CD4-positive, alpha-beta T cell (primary cell): Measurements from ENCODE around the gene COMMD7. TPM values are rescaled to one million over a fixed set of nuclear protein-coding genes. Genes with fewer than 3 reads are reported as not detected.
A peak's percentile ranks its signal among the peaks of the same experiment; 100 is the strongest.

ENCODE experiments used
- ATAC-seq: fragments of 200-7000 bp; cut with Tn5 transposase; one replicate; pipeline ENCODE4 v1.10.0; 2022; ENCODE audit warnings: mild to moderate bottlenecking; ENCODE audit not compliant: poor library complexity
- CTCF ChIA-PET: fragments of 350-600 bp; sonication (Branson Sonifier 250); formaldehyde crosslinking; loops from one replicate; lab custom pipeline; 2021; ENCODE audit warnings: antibody characterized with exemption, inconsistent platforms; lab: Charles Lee
- POLR2A ChIA-PET: fragments of 350-600 bp; sonication (Branson Sonifier 250); formaldehyde crosslinking; loops from one replicate; lab custom pipeline; 2021; ENCODE audit warnings: antibody characterized with exemption, inconsistent platforms; lab: Charles Lee
- DNase-seq, 14 experiments: peaks; one replicate each; pipeline ENCODE4 v3.0.0-alpha.2; 2013 to 2020; ENCODE audit warnings: mixed read lengths in 2 of 14
- H3K27ac ChIP-seq, 2 donors: one replicate each; pipeline versions ENCODE4 v1.5.1 to v1.7.0; 2013; ENCODE audit warnings: low read length in 2 of 2, low read depth in 1 of 2, mild to moderate bottlenecking in 1 of 2
- H3K27me3 ChIP-seq, 2 experiments: 1 replicate in 1 of 2; 2 replicates in 1 of 2; pipeline versions ENCODE4 v1.6.1 to v1.7.0; 2013; ENCODE audit warnings: low read length in 2 of 2, control low read depth in 1 of 2, mild to moderate bottlenecking in 1 of 2, moderate library complexity in 1 of 2; ENCODE audit not compliant: insufficient read depth in 2 of 2, control insufficient read depth in 1 of 2
- H3K36me3 ChIP-seq: one replicate; pipeline ENCODE4 v1.6.1; 2013; ENCODE audit warnings: low read length, control low read depth; ENCODE audit not compliant: insufficient read depth
- H3K4me1 ChIP-seq: one replicate; pipeline ENCODE4 v1.6.1; 2013; ENCODE audit warnings: low read length, control low read depth; ENCODE audit not compliant: insufficient read depth
- H3K4me3 ChIP-seq: one replicate; pipeline ENCODE4 v1.5.1; 2013; ENCODE audit warnings: mild to moderate bottlenecking, low read length, moderate library complexity
- H3K9me3 ChIP-seq, 2 experiments: 1 replicate in 1 of 2; 2 replicates in 1 of 2; pipeline versions ENCODE4 v1.6.1 to v1.7.0; 2013; ENCODE audit warnings: low read length in 2 of 2, mild to moderate bottlenecking in 2 of 2, control low read depth in 1 of 2, moderate library complexity in 1 of 2; ENCODE audit not compliant: control insufficient read depth in 1 of 2, insufficient read depth in 1 of 2
- H3K27ac Mint-ChIP-seq: one replicate; pipeline ENCODE4 v1.8.0; 2020; ENCODE audit warnings: mixed read lengths
- H3K27me3 Mint-ChIP-seq: one replicate; pipeline ENCODE4 v1.8.0; 2021; ENCODE audit warnings: mixed read lengths
- H3K36me3 Mint-ChIP-seq: one replicate; pipeline ENCODE4 v1.8.0; 2021; ENCODE audit warnings: low read depth, mixed read lengths
- H3K4me1 Mint-ChIP-seq: one replicate; pipeline ENCODE4 v1.8.0; 2021; ENCODE audit warnings: low read depth, mixed read lengths
- H3K4me3 Mint-ChIP-seq: one replicate; pipeline ENCODE4 v1.8.0; 2020; ENCODE audit warnings: mild to moderate bottlenecking, mixed read lengths
- H3K9me3 Mint-ChIP-seq: one replicate; pipeline ENCODE4 v1.8.0; 2020; ENCODE audit warnings: mixed read lengths
- intact Hi-C, 2 experiments: fragments of 100-400 bp; cut with DNase I in 1 of 2; cut with micrococcal nuclease in 1 of 2; formaldehyde crosslinking; loops; one replicate each; pipeline versions ENCODE4 v1.15.1 to v1.9.0; 2023 to 2025; cut with DNase I, micrococcal nuclease
- total RNA-seq, 174 experiments: library from RNA in 2 of 174; stranded (reverse) in 2 of 174; gene quantifications; one replicate each; pipeline ENCODE4 v1.2.3 and lab custom pipeline; 2021 to 2026
- TF ChIP-seq, protein P1 (sequence below): fragments of 200-600 bp; IDR thresholded peaks from one replicate; pipeline ENCODE4 v1.8.0; 2022; ENCODE audit warnings: antibody characterized with exemption, mild to moderate bottlenecking

Gene COMMD7
- total RNA-seq, 2 experiments from 2014 or later, result 30.3 to 30.4 TPM

DNA sequence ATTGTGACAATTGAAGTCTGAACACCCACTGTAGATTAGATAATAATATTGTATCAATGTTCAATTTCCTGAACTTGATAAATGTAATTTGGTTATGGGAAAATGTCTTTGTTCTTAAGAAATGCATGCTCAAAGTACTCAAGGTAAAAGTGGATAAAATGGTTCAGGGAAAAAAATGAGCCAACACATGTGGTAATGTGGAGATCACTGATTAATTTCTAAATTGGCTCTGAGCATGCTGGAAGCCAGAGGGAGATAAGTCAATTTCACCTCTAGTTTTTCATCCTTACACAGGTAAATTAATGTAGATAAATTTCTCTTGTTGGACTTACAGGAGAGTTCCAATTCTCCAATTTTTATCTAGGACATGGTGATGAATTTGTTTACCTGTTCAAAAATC is 8.0 kb upstream of the COMMD7 start:
- Mint-ChIP-seq H3K4me1 (no peaks in the 10 kb centered on the region), H3K9me3 (no peaks in the 10 kb centered on the region), H3K36me3 (no peaks in the 10 kb centered on the region), H3K27me3 (no peaks in the 10 kb centered on the region), H3K27ac (no peak overlapping the region), H3K4me3 (no peak overlapping the region)
- ChIA-PET POLR2A (no interaction called here), CTCF (no interaction called here)
- no peak for DNase-seq
- Histone ChIP-seq H3K4me1 (no peaks in the 10 kb centered on the region), H3K27ac (no peak overlapping the region), H3K36me3 (no peaks in the 10 kb centered on the region), H3K4me3 (no peak overlapping the region), H3K9me3 (no peaks in the 10 kb centered on the region), H3K27me3 (no peaks in the 10 kb centered on the region)
- no peak for ATAC-seq
- TF ChIP-seq, protein P1, sequence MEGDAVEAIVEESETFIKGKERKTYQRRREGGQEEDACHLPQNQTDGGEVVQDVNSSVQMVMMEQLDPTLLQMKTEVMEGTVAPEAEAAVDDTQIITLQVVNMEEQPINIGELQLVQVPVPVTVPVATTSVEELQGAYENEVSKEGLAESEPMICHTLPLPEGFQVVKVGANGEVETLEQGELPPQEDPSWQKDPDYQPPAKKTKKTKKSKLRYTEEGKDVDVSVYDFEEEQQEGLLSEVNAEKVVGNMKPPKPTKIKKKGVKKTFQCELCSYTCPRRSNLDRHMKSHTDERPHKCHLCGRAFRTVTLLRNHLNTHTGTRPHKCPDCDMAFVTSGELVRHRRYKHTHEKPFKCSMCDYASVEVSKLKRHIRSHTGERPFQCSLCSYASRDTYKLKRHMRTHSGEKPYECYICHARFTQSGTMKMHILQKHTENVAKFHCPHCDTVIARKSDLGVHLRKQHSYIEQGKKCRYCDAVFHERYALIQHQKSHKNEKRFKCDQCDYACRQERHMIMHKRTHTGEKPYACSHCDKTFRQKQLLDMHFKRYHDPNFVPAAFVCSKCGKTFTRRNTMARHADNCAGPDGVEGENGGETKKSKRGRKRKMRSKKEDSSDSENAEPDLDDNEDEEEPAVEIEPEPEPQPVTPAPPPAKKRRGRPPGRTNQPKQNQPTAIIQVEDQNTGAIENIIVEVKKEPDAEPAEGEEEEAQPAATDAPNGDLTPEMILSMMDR, result no peak
- intact Hi-C loops, result no loop called here

DNA sequence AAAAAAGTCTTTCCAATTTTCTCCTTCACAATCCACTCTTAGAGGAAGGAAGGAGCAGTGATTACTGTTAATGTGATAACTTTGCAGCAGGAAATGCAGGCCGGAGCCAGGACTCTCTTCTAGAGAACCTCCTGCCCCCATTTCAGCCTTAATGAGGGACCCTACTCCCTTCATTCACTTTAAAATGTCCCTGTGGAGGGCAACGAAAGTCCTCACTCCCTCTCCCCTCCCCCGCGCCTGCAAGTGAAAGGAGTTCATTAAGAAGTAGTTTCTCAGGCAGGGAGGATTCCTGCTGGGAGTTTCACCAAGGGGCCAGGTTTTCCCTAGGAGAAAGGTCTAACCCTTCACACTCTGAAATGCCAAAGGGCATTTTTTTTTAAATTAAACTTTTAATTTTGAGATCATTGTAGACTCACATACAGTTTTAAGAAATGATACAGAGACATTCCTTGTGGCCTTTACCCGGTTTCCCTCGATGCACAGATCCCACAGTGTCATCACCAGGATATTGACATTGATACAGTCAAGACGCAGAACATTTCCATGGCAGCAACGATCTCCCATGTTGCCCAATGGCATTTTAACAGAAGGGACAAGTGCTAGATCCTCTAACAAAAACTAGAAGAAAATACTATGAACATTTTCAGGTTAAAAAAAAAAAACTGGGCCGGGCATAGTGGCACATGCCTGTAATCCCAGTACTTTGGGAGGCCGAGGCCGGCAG is 6.8 kb upstream of the COMMD7 start:
- Mint-ChIP-seq H3K27ac (no peak overlapping the region), H3K4me3 (no peak overlapping the region), H3K27me3 (no peaks in the 10 kb centered on the region), H3K36me3 (no peaks in the 10 kb centered on the region), H3K4me1 (no peaks in the 10 kb centered on the region), H3K9me3 (no peaks in the 10 kb centered on the region)
- Histone ChIP-seq H3K9me3 (no peaks in the 10 kb centered on the region), H3K4me1 (no peaks in the 10 kb centered on the region), H3K36me3 (no peaks in the 10 kb centered on the region), H3K4me3 (no peak overlapping the region), H3K27ac (no peak overlapping the region), H3K27me3 (no peaks in the 10 kb centered on the region)
- ChIA-PET POLR2A (no interaction called here), CTCF (no interaction called here)
- DNase-seq (no peak), ATAC-seq (no peak)
- intact Hi-C loops, result no loop called here
- TF ChIP-seq, protein P1, result no peak

DNA sequence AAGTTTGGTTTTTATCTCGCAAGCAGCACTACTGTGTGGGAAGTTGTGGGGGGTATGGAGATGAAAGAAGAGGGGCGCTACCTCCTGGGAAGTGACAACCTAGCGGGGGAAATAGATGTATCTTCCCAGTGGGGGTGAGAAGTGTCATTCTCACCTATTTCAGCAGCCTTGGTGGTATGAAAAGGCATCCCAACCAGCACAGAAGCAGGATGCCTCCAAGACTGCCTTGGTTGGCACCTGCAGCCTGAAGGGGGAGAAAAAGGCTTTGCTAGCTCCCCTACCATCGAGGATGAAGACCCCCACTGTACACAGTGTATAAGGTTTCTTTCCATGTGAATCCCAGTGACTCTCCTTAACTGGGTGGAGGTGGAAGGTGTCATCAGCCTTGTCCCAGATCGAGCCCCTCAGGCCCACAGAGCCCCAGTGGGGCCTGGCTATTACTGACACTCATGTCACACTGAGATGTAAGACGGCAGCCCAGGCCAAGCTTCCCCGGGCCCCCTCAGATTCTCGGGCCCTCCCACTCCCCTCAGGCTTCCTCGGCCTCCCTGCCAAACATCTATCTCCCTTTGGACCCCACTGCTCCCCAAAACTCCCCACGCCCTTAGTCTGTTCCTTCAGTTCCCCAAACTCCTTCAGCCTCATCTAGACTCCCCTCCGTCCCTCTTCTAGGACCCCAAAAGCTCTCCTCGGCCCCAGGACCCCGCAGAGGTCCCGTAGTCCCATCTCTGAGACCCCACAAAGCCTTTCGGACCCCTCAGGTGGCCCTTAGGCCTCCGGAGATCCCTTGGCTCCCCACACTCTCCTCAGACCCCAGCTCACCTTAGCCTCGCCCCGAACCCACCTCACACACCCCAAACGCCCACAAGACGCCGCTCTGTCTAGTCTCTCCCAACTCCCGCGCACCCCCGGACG is 688 bp downstream of the COMMD7 start:
- ChIA-PET CTCF (interaction anchor here (0.8 to 1.6 kb wide), 5 partner anchors 20 to 221 kb away, joined by 3 to 9 read pairs (median 4); partner anchors contain the start of gene DNMT3B), POLR2A (interaction anchor here (0.8 to 2.6 kb wide), 10 partner anchors 11 to 633 kb away, joined by 3 to 22 read pairs (median 3); partner anchors contain the start of genes DNMT3B, MAPRE1 and TM9SF4)
- Histone ChIP-seq H3K9me3 (no peaks in the 10 kb centered on the region), H3K4me3 (peak overlapping the region; percentile 88), H3K36me3 (no peaks in the 10 kb centered on the region), H3K27me3 (no peaks in the 10 kb centered on the region), H3K27ac (peak overlapping the region; percentile 85 to 91), H3K4me1 (peaks cover 47% of the 10 kb centered on the region)
- TF ChIP-seq, protein P1, result no peak
- DNase-seq, result peak in 6 of 14 experiments; percentile 4 to 34 (median 30)
- peak; percentile 13 for ATAC-seq
- intact Hi-C loops, result loop anchor here (1.0 to 5.0 kb wide), 3 partner anchors 20 to 68 kb away; partner anchors contain the start of gene DNMT3B (in 1 of the 2)
- H3K4me3 Mint-ChIP-seq, result peak overlapping the region; percentile 88
- no peaks in the 10 kb centered on the region for H3K27me3 Mint-ChIP-seq
- peaks cover 49% of the 10 kb centered on the region for H3K4me1 Mint-ChIP-seq
- H3K9me3 Mint-ChIP-seq, result no peaks in the 10 kb centered on the region
- H3K36me3 Mint-ChIP-seq, result peaks cover 8% of the 10 kb centered on the region
- peak overlapping the region; percentile 96 for H3K27ac Mint-ChIP-seq
